OCI-LY7 (cell line): Measurements from ENCODE around the gene ZNF543. TPM values are rescaled to one million over a fixed set of nuclear protein-coding genes. Genes with fewer than 3 reads are reported as not detected.

ENCODE experiments used
- BruUV-seq: library from RNA; stranded (reverse); fragments of 400-500 nt; replicated peaks from 2 replicates; lab custom pipeline; 2021; lab: Mats Ljungman, UMichigan
- CTCF ChIA-PET: fragments of 300-600 bp; sonication (Branson Sonifier 250); formaldehyde crosslinking; loops from one replicate; lab custom pipeline; 2022; ENCODE audit warnings: antibody characterized with exemption; ENCODE audit not compliant: unreplicated experiment; lab: Charles Lee
- POLR2A ChIA-PET: fragments of 300-600 bp; sonication (Branson Sonifier 250); formaldehyde crosslinking; loops from one replicate; lab custom pipeline; 2022; ENCODE audit warnings: antibody characterized with exemption; lab: Charles Lee
- DNase-seq: peaks from one replicate; pipeline ENCODE4 v3.0.0-alpha.2; 2015; ENCODE audit warnings: low spot score
- H2AFZ ChIP-seq: fragments of 200-600 bp; sonication (generic), shearing (Covaris generic); 2 replicates; pipeline ENCODE4 v1.6.1; 2014; ENCODE audit warnings: mild to moderate bottlenecking, antibody characterized with exemption, low read length, moderate library complexity
- H3K27ac ChIP-seq: fragments of 200-600 bp; sonication (generic); 2 replicates; pipeline ENCODE4 v1.5.1; 2014; ENCODE audit warnings: mixed run types, low read depth, mild to moderate bottlenecking, moderate library complexity, low read length, inconsistent platforms; ENCODE audit not compliant: poor library complexity, severe bottlenecking
- H3K36me3 ChIP-seq: fragments of 200-600 bp; sonication (generic); 2 replicates; pipeline ENCODE4 v1.6.1; 2014; ENCODE audit warnings: mild to moderate bottlenecking, antibody characterized with exemption, low read length, moderate library complexity, mixed read lengths; ENCODE audit not compliant: insufficient read depth
- H3K4me1 ChIP-seq: fragments of 200-600 bp; sonication (generic); 2 replicates; pipeline ENCODE4 v1.5.1; 2014; ENCODE audit warnings: mild to moderate bottlenecking, low read length; ENCODE audit not compliant: insufficient read depth, poor library complexity, severe bottlenecking
- H3K4me2 ChIP-seq: fragments of 200-600 bp; sonication (generic); 2 replicates; pipeline ENCODE4 v1.6.1; 2014; ENCODE audit warnings: mild to moderate bottlenecking, low read length
- H3K4me3 ChIP-seq: fragments of 200-600 bp; sonication (generic); 2 replicates; pipeline ENCODE4 v1.5.1; 2014; ENCODE audit warnings: mild to moderate bottlenecking, low read depth, low read length; ENCODE audit not compliant: poor library complexity, severe bottlenecking
- H3K79me2 ChIP-seq: fragments of 200-600 bp; sonication (generic); 2 replicates; pipeline ENCODE4 v1.6.1; 2016; ENCODE audit warnings: low read depth, mild to moderate bottlenecking, low read length, moderate library complexity, mixed read lengths; ENCODE audit not compliant: insufficient read depth
- H3K9me2 ChIP-seq: fragments of 200-600 bp; sonication (generic); 2 replicates; pipeline ENCODE4 v1.6.1; 2016; ENCODE audit warnings: mild to moderate bottlenecking, low read length, mixed read lengths; ENCODE audit not compliant: insufficient read depth
- H3K9me3 ChIP-seq: fragments of 200-600 bp; sonication (generic); 2 replicates; pipeline ENCODE4 v1.6.1; 2014; ENCODE audit warnings: mild to moderate bottlenecking, mixed run types, low read length, mixed read lengths
- H4K20me1 ChIP-seq: fragments of 200-600 bp; sonication (generic); 2 replicates; pipeline ENCODE4 v1.6.1; 2014; ENCODE audit warnings: mild to moderate bottlenecking, antibody characterized with exemption, low read length, moderate library complexity, mixed read lengths; ENCODE audit not compliant: insufficient read depth
- CTCF ChIP-seq: fragments of 200-600 bp; sonication (generic); conservative IDR thresholded peaks from 2 replicates; pipeline ENCODE4 v1.5.1; 2014; ENCODE audit warnings: mild to moderate bottlenecking, antibody characterized with exemption, low read length, moderate library complexity, mixed read lengths
- EZH2phosphoT487 ChIP-seq: fragments of 200-600 bp; sonication (generic); IDR thresholded peaks from 2 replicates; pipeline ENCODE4 v1.6.1; 2018; ENCODE audit warnings: low read depth, borderline replicate concordance, mild to moderate bottlenecking, mixed run types, antibody characterized with exemption, low read length, moderate library complexity, mixed read lengths
- intact Hi-C: fragments of 100-400 bp; cut with micrococcal nuclease; formaldehyde crosslinking; loops from one replicate; pipeline ENCODE4 v1.10.0; 2022; ENCODE audit not compliant: unreplicated experiment
- total RNA-seq, 2 experiments: library from RNA; depleted of rRNA in 1 of 2; stranded (reverse); fragments of >200 nt in 1 of 2; shearing (Covaris generic) in 1 of 2; gene quantifications; 2 replicates each; pipeline ENCODE4 v1.2.3, GENCODE V29; 2014 to 2022

ZNF543 gene
- total RNA-seq, 2 experiments from 2014 or later = 9.4 to 14.6 TPM

- Histone ChIP-seq H3K4me2 (peak overlapping the region; percentile 97), H3K36me3 (peaks cover 29% of the 10 kb centered on the region), H3K4me1 (peaks cover 26% of the 10 kb centered on the region), H4K20me1 (peaks cover 14% of the 10 kb centered on the region; the same call in 1 of the 2 replicates), H3K79me2 (peaks cover 50% of the 10 kb centered on the region), H3K4me3 (peak overlapping the region; percentile 88), H3K9me3 (no peaks in the 10 kb centered on the region), H2AFZ (peak overlapping the region; percentile 96), H3K27ac (peak overlapping the region; percentile 94), H3K9me2 (no peaks in the 10 kb centered on the region)
- ChIA-PET CTCF (no interaction called here), POLR2A (no interaction called here)
- peak; percentile 95 for DNase-seq
- intact Hi-C loops = loop anchor here (1.0 to 5.0 kb wide), 4 partner anchors 39 to 967 kb away; partner anchors contain the start of genes ZNF304, ZNF543, ZNF805 and ZSCAN5A
- BruUV-seq = TSS peak; percentile 86
- no peak for TF ChIP-seq EZH2phosphoT487
- TF ChIP-seq CTCF = peak; percentile 53
These were observed 40.7 kb upstream of the ZNF543 start for GRCh38 chr19:57279418-57280164.

GRCh38 chr19:57280165-57280961, 39.9 kb upstream of the ZNF543 start, which contains the start of gene ZNF460:
TSS of gene ZNF460 (plus strand) at chr19:57280485. CDS start at chr19:57280807, 322 bp downstream.
- Histone ChIP-seq H3K9me2 (no peaks in the 10 kb centered on the region), H2AFZ (peak within 1 kb of the TSS; percentile 96), H3K4me3 (peak within 1 kb of the TSS; percentile 88), H3K27ac (peak within 1 kb of the TSS; percentile 94), H3K79me2 (peaks cover 57% of the 10 kb centered on the region), H3K4me2 (peak within 1 kb of the TSS; percentile 97), H3K4me1 (peaks cover 26% of the 10 kb centered on the region), H3K9me3 (no peaks in the 10 kb centered on the region), H3K36me3 (peaks cover 36% of the 10 kb centered on the region), H4K20me1 (peaks cover 14% of the 10 kb centered on the region; the same call in 1 of the 2 replicates)
- DNase-seq = peak; percentile 97
- POLR2A ChIA-PET = no interaction called here
- CTCF ChIA-PET = no interaction called here
- no TSS peak for BruUV-seq
- intact Hi-C loops = loop anchor here (1.0 to 5.0 kb wide), 3 partner anchors 40 to 71 kb away; partner anchors contain the start of genes ZNF304, ZNF543 and ZNF805
- no peak for TF ChIP-seq EZH2phosphoT487
- no peak for TF ChIP-seq CTCF
